SHP77 (cell line): Measurements from ENCODE around the gene PNMA6E.

Experiments used
- DNase-seq, 2 experiments: peaks; one replicate each; lab custom pipeline; 2025; lab: John Stamatoyannopoulos, UW

The PNMA6E gene

DNA sequence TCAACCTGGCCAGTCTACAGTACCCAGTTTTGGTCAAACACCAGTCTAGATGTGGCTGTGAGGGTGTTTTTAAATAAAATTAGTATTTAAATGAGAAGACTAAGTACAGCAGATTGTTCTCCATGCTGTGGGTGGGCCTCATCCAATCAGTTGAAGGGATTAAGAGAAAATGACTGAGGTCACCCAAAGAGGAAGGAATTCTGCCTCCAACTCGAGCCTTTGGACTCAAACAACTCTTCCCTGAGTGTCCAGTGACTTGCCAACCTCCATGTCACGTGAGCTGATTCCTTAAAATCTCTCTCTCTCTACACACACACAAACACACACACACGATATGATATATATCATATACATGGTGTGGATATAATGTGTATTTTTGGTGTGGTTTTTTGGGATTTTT, 34.7 kb upstream of the PNMA6E start:
- no peak for DNase-seq

DNA sequence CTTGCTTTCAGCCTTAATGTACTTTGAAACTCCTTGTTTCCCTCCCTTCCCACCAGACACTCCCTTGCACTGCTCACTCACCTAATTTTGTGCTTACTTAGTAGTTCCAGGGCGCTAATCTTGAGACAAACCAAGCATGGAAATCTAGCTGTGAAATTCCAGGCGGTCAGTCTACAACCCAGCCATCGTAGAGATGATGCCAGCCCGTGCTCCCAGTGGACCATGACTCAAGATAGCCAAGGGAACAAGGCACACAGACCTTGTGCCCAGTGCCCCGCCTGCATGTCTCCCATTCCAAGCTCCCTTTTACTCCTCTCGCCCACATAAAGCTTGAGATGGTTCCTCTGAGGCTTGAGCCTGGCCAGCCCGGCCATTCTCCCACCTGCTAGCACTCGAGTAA, 33.7 kb upstream of the PNMA6E start:
- DNase-seq = no peak

DNA sequence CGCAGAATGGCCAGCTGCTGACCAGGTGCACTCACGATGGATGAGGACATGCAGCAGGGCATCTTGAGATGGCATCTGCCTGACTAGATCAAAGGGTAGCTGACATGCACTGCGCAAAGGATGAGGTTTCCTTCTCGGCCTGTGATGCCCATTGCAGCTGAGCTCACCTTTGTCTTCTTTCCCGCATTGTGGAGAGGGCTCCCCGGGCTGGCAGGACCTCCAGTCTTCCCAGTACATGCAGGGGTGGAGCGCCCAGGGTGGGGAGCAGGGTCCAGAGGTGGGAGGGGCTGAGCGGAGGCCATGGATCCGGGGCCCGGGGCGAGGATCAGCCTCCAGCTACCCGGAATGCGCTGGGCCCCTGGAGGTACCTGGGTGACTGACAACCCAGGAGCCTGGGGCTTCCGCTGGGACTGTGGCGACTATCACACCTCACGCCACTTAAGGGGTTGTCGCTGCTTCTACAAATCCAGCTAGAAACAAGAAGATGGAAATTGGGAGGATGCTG, 32.7 kb upstream of the PNMA6E start:
- DNase-seq = no peak

DNA sequence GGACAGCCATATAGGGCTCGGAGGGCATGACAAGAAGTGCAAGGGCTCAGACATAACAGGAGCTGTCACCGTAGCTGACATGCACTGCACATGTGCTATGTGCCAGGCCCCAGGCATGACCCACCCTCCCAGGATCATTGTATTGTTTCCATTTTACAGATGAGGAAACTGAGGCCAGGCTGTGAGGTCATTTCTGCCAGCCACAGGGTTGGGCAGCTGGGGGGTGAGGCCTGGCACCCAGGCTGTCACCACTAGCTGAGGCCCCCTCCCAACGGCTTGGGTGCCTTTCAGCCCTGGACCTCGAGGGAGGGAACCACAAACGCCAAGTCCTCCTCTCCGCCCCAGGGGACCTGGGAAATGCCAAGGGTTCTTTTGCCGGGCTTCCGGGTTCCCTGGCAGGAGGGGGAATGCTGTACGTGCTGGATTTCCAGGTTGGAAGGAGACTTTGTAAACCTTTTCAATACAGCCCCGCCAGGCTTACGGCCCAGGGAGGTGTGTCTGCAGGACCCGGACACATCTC, 32.1 kb upstream of the PNMA6E start:
- DNase-seq = no peak

DNA sequence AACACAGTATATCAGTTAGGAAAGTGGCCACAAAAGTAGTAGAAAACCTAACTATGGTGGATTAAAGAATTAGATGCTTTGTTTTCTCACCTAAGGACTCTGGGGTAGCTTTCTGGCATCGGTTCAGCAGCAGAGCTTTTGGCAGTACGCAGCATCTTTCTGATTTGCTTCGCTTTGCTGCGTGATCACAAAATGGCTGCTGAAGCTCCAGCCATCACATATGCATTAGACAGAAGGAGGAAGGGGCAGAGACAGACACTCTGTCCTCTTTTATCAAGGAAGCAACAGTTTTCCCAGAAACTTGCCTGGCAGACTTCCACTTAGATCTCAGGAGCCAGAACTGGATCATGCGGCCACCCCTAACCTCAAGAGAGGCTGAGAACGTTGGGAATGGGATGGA, 29.6 kb upstream of the PNMA6E start:
- DNase-seq = no peak

DNA sequence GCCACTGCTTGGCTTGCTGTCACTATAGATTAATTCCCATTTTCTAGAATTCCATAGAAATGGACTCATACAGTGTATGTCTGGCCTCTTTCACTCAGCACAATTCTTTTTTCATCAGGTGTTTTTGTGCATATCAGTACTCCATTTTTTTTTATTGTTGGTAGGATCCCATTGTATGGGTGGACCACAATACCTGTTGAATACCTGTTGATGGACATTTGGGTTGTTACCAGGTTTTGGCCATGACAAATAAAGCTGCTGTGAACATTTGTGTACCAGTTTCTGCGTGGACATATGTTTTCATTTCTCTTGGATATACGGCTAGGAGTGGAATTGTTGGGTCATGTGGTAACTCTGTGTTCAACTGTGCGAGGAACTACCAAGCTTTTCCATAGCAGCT, 25.1 kb upstream of the PNMA6E start:
- DNase-seq = no peak

DNA sequence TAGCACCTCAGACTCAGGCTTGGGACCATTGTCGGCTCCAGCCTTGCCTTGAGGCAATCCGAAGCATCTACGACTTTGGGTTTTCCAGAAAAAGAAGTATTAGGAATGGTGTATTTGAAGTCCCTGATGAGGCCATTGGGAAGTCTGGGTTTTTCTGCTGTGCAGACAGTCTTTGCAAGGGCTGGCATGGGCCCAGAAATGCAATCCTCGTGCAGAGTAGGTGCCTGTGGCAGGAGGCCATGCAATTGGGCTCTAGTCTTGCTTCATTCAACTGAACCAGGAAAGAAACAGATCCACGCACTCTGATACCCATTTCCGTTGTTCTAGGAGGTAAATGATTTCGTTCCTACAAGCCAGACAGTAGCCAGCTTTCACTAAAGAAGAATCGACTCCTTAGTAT, 22.5 kb upstream of the PNMA6E start:
- DNase-seq = no peak

DNA sequence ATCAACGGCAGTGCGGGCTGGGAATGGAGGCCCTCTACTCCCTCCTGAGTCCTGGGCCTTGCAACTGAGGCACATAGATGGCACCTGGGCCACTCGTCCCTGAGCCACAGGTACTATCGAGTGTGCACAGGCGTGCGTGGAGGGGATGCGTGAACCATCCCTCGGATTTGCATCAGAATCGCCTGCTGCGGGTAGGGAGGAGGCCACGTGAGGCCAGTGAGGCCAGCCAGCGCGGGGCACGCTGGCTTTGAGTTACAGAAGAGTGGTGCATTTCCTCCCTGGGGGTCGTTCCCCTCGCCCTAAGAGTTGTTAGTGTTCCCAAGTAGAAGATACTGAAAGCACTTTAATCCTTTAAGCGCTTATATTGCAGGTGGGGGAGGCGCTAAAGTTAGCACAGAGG, 20.7 kb upstream of the PNMA6E start:
- no peak for DNase-seq

DNA sequence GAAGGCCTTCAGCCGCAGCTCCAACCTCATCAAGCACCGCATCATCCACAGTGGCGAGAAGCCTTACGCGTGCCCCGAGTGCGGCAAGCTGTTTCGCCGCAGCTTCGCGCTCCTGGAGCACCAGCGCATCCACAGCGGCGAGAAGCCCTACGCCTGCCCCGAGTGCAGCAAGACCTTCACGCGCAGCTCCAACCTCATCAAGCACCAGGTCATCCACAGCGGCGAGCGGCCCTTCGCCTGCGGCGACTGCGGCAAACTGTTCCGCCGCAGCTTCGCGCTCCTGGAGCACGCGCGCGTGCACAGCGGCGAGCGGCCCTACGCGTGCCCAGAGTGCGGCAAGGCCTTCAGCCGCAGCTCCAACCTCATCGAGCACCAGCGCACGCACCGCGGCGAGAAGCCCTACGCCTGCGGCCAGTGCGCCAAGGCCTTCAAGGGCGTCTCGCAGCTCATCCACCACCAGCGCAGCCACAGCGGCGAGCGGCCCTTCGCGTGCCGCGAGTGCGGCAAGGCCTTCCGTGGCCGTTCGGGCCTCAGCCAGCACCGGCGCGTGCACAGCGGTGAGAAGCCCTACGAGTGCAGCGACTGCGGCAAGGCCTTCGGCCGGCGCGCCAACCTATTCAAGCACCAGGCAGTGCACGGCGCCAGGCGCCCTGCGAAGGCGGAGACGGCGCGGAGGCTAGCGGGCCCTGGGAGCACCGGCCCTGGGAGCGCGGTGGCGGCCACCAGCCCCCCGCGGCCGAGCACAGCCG, 19.9 kb upstream of the PNMA6E start:
- DNase-seq = no peak

DNA sequence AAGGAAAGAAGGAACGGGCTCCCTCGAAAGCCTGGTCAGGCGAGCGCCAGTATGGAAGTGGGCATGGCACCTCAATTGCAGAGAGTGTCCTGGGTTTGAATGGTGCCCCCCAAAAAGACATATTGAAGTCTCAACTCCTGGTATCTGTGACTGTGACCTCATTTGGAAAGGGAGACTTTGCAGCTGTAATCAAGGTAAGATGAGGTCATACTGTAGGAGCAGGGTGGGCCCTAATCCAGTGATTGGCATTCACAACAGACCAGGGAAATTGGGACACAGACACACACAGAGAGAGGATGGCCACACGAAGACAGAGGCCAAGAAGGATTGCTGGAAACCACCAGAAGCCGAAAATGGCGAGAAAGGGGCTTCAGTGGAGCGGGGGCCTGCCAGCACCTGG, 16.5 kb upstream of the PNMA6E start:
- no peak for DNase-seq

DNA sequence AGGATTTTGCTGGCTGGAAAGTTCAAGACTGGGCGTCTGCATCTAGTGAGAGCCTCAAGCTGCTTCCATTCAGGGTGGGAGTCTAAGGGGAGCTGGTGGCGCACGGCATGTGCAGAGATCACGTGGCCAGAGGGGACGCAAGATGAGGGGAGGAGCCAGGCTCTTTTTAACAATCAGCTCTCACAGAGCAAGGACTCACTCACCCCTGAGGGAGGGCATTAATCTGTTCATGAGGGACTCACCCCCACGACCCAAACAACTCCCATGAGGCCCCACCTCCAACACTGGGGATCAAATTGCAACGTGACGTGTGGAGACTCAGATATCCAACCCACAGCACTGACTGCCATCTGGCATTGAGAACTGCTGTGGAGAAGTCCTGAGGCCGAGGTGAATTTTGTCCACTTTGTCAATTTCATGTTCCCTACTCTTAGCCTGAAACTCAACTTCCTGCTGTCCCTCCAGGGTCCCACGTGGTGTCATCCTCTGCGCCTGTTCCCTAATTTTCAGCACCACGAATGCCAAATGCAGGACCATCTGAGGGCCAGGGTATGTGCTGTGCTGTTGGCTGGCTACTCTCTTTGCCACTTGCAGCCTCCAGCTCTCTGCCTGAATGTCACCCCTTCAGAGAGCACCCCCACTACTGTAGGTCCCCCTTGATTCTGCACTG, 15.8 kb upstream of the PNMA6E start:
- DNase-seq = no peak

DNA sequence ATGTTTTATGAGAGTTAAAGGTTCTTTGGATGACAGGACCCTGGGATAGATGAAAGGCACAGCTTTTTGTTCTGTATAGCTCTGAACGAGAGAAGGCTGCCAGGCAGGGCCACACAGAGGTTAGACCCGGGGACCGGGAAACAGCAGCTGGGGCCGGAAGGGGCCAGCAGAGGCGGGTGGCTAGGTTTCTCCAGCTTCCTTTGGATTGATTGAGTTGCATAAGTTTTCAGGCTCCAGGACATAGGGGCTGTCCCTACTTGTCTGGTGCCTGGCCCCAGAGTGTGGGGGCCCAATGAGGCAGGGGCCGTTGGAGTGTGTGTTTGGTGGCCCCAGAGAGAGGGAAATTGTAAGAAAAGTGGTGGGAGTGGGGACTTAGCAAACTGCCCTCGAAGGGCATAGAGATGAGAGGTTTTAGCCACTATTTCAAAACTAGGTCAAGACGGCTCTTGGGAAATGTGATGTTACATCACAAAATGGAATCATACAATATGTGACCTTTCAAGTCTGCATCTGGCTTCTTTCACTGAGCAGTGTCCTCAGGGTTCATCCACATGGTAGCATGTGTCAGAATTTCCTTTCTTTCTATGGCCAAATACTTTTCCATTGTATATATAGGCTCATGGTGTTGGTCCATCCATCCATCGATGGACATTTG, 13.8 kb upstream of the PNMA6E start:
- no peak for DNase-seq

DNA sequence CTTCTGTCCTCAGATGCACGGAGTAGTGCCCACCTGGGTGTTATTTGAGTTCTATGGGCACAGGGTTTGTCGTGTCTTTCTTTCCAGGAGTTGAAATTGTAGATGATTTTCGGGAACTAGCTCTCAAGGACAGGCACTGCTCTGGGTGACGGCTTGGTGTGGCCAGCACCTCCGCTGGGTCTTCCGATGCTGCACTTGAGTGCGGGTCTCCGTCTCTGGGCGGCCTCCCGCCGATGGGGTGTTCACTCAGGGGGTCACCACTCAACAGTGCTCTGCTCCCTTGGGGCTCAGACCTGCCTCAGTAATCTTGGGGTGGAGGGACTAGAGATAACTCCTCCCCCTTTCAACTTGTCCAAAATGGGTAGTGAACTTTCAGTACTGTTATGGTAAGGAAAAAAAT, 12.6 kb upstream of the PNMA6E start:
- no peak for DNase-seq

DNA sequence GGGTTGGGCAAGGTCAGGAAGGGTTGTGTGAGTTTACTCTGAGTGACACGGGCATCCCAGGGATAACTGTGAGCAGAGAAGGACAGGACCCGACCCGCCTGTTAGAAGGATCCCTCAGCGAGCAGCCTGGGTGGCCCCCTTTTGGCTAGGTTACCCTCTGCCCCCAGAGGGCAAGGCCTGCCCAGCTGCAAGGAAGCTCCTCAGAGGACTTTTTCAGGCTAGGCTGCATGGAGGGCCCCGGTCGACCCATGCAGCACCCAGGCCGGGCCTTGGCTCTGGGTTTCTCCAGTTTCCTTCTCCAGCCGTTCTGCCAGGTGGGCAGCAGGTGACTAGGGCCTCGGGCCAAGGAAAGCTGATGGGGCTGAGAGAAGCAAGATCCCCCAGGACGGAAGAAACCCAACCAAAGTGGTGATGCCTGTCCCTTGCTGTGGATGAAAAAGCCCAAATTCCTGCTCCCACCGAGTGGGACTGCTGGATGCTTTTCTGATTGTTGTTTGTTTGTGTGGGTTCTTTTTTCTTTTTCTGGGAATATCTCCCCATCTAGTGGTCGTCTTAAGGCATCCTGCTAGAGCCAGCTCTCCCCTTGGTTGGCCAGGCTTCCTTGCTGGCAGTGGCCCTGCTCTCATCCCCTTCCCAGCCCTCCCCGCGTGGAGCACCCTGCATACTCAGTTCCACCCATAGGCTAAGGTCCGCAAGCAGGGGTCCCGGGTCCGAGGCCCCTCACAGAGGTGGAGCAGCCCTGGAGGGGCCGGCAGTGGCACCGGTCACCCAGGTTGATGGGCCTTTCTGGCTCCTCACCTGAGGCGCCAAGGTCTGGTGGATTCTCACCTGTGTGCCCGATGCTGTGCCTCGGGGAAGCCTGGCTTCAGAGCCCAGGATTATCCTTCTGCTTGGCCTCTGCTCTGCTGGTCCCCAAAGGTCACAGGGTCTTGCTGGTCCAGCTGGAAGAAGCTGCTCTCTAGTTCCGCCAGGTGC, 11.9 kb upstream of the PNMA6E start:
- DNase-seq = no peak

DNA sequence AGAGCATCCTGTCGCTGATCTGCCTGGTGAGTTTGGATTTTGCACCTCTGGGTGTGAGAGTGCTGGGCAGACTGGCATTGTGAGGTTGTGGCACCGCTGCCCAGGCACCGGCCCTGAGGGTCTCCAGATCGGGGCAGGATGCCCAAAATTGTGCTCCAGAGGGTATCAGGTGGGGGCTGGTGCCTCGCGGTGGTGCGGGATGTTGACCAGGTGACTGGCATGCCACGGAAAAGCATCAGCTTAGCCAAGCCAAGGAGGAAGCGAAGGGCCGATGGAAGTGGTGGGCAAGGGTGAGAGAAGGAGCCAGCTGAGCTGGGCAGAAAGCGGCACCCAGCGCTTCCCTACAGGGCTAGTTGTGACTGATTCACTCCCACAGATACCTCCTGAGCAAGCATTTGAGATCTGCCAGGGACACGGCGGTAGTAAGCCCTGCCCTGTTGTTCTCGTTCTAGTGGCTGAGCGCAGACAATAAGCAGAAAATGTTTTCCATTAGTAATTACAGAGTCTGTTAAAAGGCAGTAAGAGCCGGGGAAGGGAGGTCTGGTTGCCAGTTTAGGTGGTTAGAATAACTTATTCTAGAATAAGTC, 10.9 kb upstream of the PNMA6E start:
- DNase-seq = no peak

DNA sequence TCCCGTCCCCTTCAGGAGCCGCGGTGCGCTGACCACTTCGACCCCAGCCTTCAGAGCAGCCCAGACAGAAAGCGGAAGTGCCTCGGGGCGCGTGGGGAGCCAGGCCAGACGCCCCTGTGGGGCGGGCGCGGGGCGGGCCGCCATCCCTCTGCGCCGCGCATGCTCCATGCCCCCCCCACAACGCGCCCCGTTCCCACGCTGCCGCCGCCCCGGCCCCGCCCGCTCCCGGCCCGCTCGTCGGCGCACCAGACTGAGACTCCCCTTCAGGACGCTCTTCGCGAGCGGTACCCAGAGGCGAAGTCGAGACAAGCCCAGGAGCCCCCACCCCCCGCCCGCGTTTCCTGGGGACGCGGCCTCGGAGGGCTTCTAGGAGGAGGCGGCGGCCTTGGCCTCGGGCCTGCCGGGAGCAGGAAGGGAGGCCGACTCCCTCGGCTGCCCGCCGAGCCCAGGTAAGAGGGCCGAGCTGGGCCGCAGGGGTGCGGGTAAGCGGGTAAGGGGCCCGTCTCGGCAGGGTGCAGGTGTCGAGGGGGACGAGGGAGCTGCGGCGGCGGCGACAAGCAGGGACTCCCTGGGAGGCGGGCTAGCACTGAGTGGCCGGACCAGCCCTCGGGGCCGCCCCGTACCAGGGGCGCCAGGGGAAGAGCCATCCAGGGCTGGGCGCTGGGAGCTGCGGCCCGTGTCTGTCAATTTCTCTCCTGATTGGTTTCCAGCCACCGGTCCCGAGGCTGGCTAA, 10.3 kb upstream of the PNMA6E start, which contains the start of gene ZFP92:
Gene ZFP92 (plus strand): TSS at position 218 of the 733 bp plus-strand sequence. CDS start 6,851 bp downstream, outside the sequence.
- DNase-seq = no peak

DNA sequence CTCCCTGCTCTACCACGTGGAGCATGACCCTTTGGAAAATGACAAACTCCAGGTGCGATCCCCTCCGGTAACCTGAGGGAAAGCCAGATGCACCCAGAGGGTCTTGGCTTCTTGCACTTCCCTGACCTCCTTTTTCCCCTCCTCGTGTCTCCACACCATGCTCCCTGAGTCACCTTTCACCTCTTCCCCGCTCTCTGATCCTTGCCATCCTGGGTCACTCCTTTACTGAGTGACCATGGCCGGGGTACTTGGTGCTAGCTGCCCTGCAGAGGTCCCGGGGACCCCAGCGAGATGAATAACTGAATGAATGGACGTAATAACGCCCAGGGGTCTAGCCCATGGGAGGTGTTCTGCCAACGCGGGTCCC, 9.7 kb upstream of the PNMA6E start:
- DNase-seq = no peak

DNA sequence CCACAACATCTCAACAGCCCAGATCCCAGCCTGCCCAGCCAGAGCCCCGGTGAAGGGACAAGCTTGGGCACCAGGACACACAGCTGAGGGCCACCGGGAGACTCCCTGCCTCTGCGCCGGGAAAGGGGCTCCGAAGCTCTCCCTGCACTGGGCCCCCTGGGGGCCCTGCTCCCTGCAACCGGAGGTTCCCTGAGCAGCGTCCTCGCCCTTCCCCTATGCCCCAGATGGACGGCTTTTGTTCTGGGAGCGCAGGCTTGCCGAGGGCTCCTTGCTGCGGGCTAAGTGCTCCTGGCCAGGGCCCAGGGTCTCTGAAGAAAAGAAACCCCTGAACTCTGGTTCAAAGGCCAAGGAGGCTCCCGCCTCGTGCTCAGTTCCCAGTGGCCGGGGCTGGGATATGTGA, 9.2 kb upstream of the PNMA6E start:
- DNase-seq = no peak

DNA sequence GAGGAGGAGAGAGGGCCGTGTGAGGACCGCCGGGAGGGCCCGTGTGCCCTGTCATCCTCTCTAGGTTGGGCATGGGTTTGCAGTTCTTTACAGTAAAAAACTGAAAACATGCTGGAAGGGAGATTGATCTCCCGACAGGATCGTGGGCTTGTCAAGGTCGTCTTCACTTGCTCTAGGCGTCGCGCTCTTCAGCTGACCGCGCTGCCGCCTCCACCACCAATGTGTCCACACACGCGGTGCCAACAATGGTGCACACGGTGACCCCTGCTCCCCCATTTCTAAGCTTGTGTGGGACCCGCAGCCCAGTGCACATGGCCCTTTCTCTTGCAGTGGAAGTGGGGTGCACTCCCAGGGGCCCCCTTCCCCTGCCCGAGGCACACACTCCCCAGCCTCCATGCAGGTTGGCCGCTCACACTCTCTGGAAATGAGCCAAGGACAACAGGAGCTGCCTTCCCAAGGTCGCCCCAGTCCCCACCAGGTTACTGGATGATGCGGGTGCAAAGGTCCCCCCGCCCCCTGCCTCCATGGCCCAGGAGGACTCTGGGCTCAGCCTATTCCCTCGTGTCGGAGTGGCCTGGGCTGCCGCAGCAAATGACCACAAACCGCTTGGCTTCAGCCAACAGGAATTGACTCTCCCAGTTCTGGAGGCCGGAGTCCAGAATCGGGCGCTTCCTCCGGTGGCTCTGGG, 8.4 kb upstream of the PNMA6E start:
- no peak for DNase-seq

DNA sequence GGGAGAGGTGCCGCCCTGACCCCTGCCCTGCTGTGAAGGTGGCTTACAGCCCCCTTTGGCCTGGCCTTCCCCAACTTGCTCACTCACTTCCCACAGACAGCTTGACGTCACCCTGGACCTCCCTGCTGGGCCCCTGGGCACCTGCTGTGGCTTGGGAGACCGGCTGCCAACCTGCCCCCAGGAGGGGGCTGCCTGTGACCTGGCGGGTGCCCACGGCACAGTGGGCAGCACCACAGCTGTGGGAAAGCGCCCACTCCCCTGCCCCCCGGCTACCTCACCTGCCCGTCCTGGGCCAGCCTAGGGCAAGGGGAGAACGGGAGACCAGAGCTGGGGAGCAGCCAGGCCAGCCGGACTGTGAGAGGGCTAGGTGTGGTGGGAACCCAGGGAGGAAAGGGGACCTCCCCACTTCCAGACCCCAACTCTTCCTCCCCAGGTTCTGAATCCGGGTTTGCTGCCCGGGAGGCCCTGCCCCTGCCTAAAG, 7.8 kb upstream of the PNMA6E start:
- DNase-seq = no peak
